Immature natural killer cell (primary cell): ENCODE data around the gene HUS1. TPM values are rescaled to one million over a fixed set of nuclear protein-coding genes. Genes with fewer than 3 reads are reported as not detected.
"Not testable (repeated sequence)": the region's sequence is repeated elsewhere in the genome, so short reads cannot be mapped to it uniquely, and the experiment has no call there.

Experiments used
- DNase-seq, 3 donors: peaks; one replicate each; pipeline ENCODE4 v3.0.0; 2022; ENCODE audit warnings: mixed read lengths in 1 of 3
- H3K27ac Mint-ChIP-seq, 6 donors: one replicate each; pipeline ENCODE4 v1.8.0; 2020; ENCODE audit warnings: mixed read lengths in 6 of 6, mild to moderate bottlenecking in 5 of 6, inconsistent platforms in 4 of 6, moderate library complexity in 3 of 6
- H3K27me3 Mint-ChIP-seq, 3 donors: one replicate each; pipeline ENCODE4 v1.8.0; 2020 to 2021; ENCODE audit warnings: low read depth in 3 of 3, mild to moderate bottlenecking in 3 of 3, mixed read lengths in 3 of 3, moderate library complexity in 3 of 3, inconsistent platforms in 1 of 3
- H3K36me3 Mint-ChIP-seq, 3 donors: one replicate each; pipeline ENCODE4 v1.8.0; 2020; ENCODE audit warnings: mixed read lengths in 3 of 3, inconsistent platforms in 2 of 3, mild to moderate bottlenecking in 2 of 3
- H3K4me1 Mint-ChIP-seq, 2 donors: one replicate each; pipeline ENCODE4 v1.8.0; 2020; ENCODE audit warnings: inconsistent platforms in 2 of 2, mild to moderate bottlenecking in 2 of 2, mixed read lengths in 2 of 2, moderate library complexity in 1 of 2
- H3K4me3 Mint-ChIP-seq, 5 donors: one replicate each; pipeline ENCODE4 v1.8.0; 2020; ENCODE audit warnings: mild to moderate bottlenecking in 5 of 5, mixed read lengths in 5 of 5, inconsistent platforms in 3 of 5, moderate library complexity in 3 of 5
- H3K9me3 Mint-ChIP-seq, 6 donors: one replicate each; pipeline ENCODE4 v1.8.0; 2020; ENCODE audit warnings: mild to moderate bottlenecking in 6 of 6, mixed read lengths in 6 of 6, inconsistent platforms in 4 of 6, moderate library complexity in 3 of 6
- polyA plus RNA-seq, 3 donors: library from polyadenylated mRNA; unstranded; fragments of 300-500 nt; fragmentation: Illumina TruSeq; gene quantifications; one replicate each; pipeline ENCODE4 v1.2.3, GENCODE V29; 2021

HUS1 gene
- polyA plus RNA-seq: 10 to 100 TPM; 34.8 to 44.8 (median 44.0) TPM

DNA sequence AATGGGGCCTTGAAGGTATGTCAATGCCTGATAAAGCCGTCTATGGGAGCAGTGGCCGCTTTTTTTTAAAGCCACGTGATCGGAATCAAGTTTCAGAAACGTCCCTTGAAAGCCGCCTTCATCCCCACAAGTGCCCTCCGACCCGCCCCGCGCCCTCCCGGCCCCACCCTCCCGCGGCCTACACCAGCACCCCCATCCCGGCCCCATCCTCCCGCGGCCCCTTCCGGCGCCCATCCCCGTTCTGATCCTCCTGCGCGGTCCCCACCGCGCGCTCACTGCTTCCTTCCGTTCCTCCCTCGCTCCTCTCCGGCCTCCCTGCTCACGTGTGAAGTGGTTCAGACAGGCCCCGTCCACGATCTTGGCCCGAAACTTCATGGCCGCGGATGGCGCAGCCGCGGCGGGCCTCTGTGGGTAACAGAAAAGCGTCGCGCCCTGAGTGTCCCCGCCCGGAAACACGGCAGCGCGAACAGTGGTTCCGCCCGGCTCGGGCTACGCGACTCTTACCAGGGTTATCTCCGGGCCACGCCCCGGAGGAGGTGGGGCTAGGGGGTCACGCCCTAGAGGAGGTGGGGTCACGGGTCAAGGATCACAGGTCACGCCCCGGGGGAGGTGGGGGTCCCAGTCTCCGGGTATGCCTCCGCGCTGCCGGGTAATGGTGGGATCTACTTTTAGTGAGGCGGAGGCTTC lies at the start of gene HUS1:
Gene HUS1 (minus strand): TSS at position 471 of the 687 bp plus-strand sequence. CDS start 96 bp downstream, at position 375.
- Mint-ChIP-seq H3K9me3 (no peaks in the 10 kb centered on the region), H3K27ac (peak within 1 kb of the TSS; percentile 91 to 99 (median 94)), H3K36me3 (peaks cover 4 to 20% (median 19%) of the 10 kb centered on the region in 3 donors), H3K4me1 (peaks cover 22 to 33% of the 10 kb centered on the region in 2 donors), H3K4me3 (peak within 1 kb of the TSS; percentile 88 to 100 (median 91)), H3K27me3 (peaks cover 4 to 7% (median 5%) of the 10 kb centered on the region in 3 donors)
- peak; percentile 88 to 91 (median 90) for DNase-seq

DNA sequence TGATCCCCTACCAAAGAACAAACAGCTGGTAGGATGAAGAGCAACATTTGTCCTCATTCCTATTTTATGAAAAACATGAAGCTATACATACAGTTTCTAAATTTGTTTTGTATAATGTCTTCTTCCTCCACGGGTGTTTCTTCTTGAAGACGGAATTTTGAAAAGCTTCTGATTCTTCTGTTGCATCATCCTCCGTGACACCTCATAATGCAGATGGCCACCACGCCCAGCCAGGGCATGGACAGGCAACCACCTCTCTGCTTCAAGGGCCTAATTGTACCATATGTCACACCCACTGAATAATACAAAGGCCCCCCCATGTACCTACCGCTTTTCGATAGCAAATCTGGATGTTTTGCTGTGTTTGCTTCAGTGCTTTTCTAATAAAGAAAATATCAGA lies 49.5 kb upstream of the HUS1 start, which contains the start of gene SUN3:
Gene SUN3 (minus strand): TSS at position 170 of the 400 bp plus-strand sequence. CDS start 169 bp downstream, at position 1.
- H3K9me3 Mint-ChIP-seq: peaks cover 0 to 7% (median 5%) of the 10 kb centered on the region in 6 donors
- no peak within 1 kb of the TSS for H3K27ac Mint-ChIP-seq
- H3K4me1 Mint-ChIP-seq: no peaks in the 10 kb centered on the region
- H3K27me3 Mint-ChIP-seq: peaks cover 6 to 26% (median 14%) of the 10 kb centered on the region in 3 donors
- no peak for DNase-seq
- no peaks in the 10 kb centered on the region for H3K36me3 Mint-ChIP-seq
- H3K4me3 Mint-ChIP-seq: no peak within 1 kb of the TSS

DNA sequence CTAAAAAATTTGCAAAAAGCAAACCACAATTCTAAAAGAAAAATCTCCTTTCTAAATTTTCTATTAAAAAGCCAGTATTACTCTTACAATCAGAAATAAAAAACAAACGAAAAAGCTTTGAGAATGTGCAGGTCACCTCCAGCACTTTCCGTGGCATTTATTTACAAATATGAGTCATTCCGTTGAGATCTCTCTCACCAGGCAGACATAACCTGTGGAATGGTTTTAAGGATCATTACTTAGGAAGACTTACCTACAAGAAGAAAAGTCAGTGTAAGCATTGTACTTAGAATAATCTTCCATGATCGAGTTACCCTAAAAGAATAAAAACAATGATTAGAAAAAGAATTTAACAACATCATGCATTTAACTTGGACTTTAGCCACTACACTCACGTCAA lies 46.2 kb upstream of the HUS1 start:
- H3K4me3 Mint-ChIP-seq: no peak overlapping the region
- peaks cover 8 to 29% (median 13%) of the 10 kb centered on the region in 3 donors for H3K27me3 Mint-ChIP-seq
- H3K4me1 Mint-ChIP-seq: no peaks in the 10 kb centered on the region
- H3K27ac Mint-ChIP-seq: no peak overlapping the region
- H3K9me3 Mint-ChIP-seq: peaks cover 0 to 26% (median 14%) of the 10 kb centered on the region in 6 donors
- DNase-seq: no peak
- peaks cover 0 to 11% (median 3%) of the 10 kb centered on the region in 3 donors for H3K36me3 Mint-ChIP-seq

- no peak for DNase-seq
- H3K27ac Mint-ChIP-seq: no peak overlapping the region
- H3K9me3 Mint-ChIP-seq: peaks cover 6 to 21% (median 9%) of the 10 kb centered on the region in 6 donors
- H3K4me1 Mint-ChIP-seq: no peaks in the 10 kb centered on the region
- no peak overlapping the region for H3K4me3 Mint-ChIP-seq
- peaks cover 3 to 19% (median 8%) of the 10 kb centered on the region in 3 donors for H3K36me3 Mint-ChIP-seq
- H3K27me3 Mint-ChIP-seq: peaks cover 7 to 21% (median 10%) of the 10 kb centered on the region in 3 donors
Measured at GRCh38 chr7:48017674-48018073, 38.3 kb upstream of the HUS1 start.

- Mint-ChIP-seq H3K27me3 (peaks cover 6 to 21% (median 10%) of the 10 kb centered on the region in 3 donors), H3K4me3 (no peak overlapping the region), H3K36me3 (peaks cover 3 to 16% (median 8%) of the 10 kb centered on the region in 3 donors), H3K27ac (no peak overlapping the region), H3K4me1 (peaks cover 0 to 2% of the 10 kb centered on the region in 2 donors), H3K9me3 (peaks cover 5 to 19% (median 9%) of the 10 kb centered on the region in 6 donors)
- no peak for DNase-seq
Measured at GRCh38 chr7:48016641-48017040, 37.2 kb upstream of the HUS1 start.

DNA sequence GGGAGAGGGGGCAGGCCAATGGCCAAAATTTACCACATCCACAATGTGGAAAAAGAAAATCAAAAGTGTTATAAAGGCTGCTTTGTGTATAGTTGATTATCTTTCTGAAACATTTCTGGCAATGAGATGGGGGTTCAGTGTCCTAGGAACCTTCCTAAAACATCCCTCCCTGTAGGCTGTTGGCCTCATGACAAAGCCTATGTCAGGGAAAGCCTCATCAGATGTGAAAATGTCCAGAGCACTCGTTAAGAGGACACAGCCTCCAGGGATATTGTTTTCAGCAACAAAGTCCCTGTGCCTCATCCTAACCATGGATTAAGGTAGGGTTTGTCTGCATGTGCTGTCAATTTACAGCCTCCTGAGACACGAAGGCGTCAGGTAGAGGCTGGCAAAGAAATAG lies 32.5 kb upstream of the HUS1 start:
- Mint-ChIP-seq H3K27me3 (peaks cover 0 to 3% (median 3%) of the 10 kb centered on the region in 3 donors), H3K4me1 (peaks cover 0 to 6% of the 10 kb centered on the region in 2 donors), H3K9me3 (no peaks in the 10 kb centered on the region), H3K36me3 (peaks cover 0 to 4% (median 3%) of the 10 kb centered on the region in 3 donors), H3K27ac (no peak overlapping the region), H3K4me3 (no peak overlapping the region)
- DNase-seq: no peak

- Mint-ChIP-seq H3K27ac (peak overlapping the region in 1 of 6 donors; percentile 10), H3K4me1 (peaks cover 0 to 6% of the 10 kb centered on the region in 2 donors), H3K9me3 (no peaks in the 10 kb centered on the region), H3K4me3 (no peak overlapping the region), H3K27me3 (peaks cover 0 to 5% (median 4%) of the 10 kb centered on the region in 3 donors), H3K36me3 (peaks cover 0 to 4% (median 3%) of the 10 kb centered on the region in 3 donors)
- no peak for DNase-seq
Measured at GRCh38 chr7:48011323-48011722, 31.9 kb upstream of the HUS1 start.

GRCh38 chr7:48009954-48010353 lies 30.5 kb upstream of the HUS1 start:
- Mint-ChIP-seq H3K4me3 (no peak overlapping the region), H3K9me3 (no peaks in the 10 kb centered on the region), H3K36me3 (peaks cover 0 to 4% (median 3%) of the 10 kb centered on the region in 3 donors), H3K27me3 (peaks cover 0 to 5% (median 4%) of the 10 kb centered on the region in 3 donors), H3K27ac (peak overlapping the region in 1 of 6 donors; percentile 66), H3K4me1 (peaks cover 0 to 6% of the 10 kb centered on the region in 2 donors)
- no peak for DNase-seq

DNA sequence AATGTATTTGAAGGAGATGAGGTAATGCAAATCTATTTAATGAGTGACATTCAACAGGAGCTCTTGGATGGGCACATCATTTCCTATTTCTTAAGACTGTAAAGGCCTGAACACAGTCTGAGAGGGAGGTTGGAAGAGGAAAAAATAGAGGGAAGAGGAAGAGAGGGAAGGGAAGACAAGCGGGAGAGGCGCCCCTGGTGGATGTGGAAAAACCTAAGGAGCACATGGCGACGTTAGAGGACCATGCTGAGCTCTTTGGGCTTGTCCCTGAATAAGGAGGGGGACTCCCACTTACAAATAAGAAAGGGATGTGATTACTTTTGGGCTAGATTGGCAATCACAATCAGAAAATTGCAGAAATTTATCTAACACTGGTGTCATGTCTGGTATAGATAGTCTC lies 29.8 kb upstream of the HUS1 start:
- peaks cover 0 to 7% (median 4%) of the 10 kb centered on the region in 3 donors for H3K27me3 Mint-ChIP-seq

DNA sequence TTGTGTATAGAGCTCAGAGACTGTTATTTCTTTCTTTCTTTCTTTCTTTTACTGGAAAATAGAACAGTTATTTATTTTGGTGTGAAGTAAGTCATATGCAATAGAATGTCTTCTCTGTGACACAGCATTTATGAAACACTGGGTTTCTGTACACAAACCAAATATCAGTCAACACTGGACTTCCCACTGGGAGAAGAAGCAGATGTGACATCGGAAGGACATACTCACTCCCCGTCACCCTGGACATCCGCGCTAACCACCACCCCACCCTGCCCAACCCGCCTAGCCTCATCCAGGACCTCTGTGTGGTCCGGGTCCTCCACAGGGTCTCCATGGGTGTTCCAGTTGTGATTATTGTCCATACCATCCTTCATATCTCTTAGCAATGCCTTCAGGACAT lies 27.5 kb upstream of the HUS1 start:
- Mint-ChIP-seq H3K4me3 (no peak overlapping the region), H3K27me3 (peaks cover 0 to 10% (median 4%) of the 10 kb centered on the region in 3 donors), H3K9me3 (no peaks in the 10 kb centered on the region), H3K4me1 (peaks cover 0 to 6% of the 10 kb centered on the region in 2 donors), H3K27ac (no peak overlapping the region), H3K36me3 (peaks cover 0 to 3% (median 0%) of the 10 kb centered on the region in 3 donors)
- DNase-seq: no peak

More for the DNA sequence above, 29.8 kb upstream of the HUS1 start:
- no peak for DNase-seq
- Mint-ChIP-seq H3K27ac (no peak overlapping the region), H3K9me3 (no peaks in the 10 kb centered on the region), H3K4me1 (peaks cover 0 to 6% of the 10 kb centered on the region in 2 donors), H3K4me3 (no peak overlapping the region), H3K36me3 (peaks cover 0 to 3% (median 2%) of the 10 kb centered on the region in 3 donors)

DNA sequence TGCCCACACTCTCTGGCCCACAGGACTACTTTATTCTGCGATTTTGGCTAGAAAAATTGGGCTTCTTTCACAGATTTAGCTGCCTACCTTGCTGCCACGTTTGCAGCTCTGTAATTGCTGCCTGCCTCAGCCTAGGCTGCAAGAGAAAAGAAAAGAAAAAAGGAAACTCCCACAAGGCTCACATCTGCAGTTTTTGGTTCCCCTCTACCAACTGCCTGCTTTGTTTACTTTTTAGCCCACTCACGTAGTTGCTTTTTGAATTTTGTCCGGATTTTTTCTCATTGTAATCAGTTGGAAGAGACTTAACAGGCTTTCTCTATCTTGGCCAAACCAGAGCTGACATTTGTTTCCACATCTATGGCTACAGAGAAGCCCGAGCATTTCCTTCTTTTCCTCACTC lies 25.2 kb upstream of the HUS1 start:
- Mint-ChIP-seq H3K27ac (no peak overlapping the region), H3K4me3 (no peak overlapping the region), H3K9me3 (no peaks in the 10 kb centered on the region), H3K27me3 (peaks cover 1 to 14% (median 1%) of the 10 kb centered on the region in 3 donors), H3K36me3 (no peaks in the 10 kb centered on the region), H3K4me1 (no peaks in the 10 kb centered on the region)
- no peak for DNase-seq

DNA sequence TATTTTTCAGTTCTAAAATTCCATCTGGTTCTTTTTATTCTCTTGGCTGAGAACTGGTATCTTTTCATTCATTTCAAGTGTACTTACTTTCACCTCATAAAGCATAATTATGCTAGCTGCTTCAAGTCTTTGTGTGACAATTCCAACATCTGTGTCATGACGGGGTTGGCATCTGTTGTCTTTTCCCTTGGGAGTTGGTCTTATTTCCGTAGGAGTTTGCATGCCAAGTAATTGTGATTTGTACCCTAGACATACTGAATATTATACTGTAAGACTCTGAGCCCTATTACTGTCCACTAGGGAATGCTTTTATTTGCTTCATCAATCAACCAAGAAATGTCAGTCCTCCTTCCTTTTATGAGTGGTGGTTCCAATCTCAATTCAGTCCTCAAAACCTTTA lies 24.6 kb upstream of the HUS1 start:
- Mint-ChIP-seq H3K9me3 (no peaks in the 10 kb centered on the region), H3K4me3 (no peak overlapping the region), H3K36me3 (no peaks in the 10 kb centered on the region), H3K4me1 (no peaks in the 10 kb centered on the region), H3K27ac (no peak overlapping the region), H3K27me3 (peaks cover 1 to 12% (median 2%) of the 10 kb centered on the region in 3 donors)
- no peak for DNase-seq

DNA sequence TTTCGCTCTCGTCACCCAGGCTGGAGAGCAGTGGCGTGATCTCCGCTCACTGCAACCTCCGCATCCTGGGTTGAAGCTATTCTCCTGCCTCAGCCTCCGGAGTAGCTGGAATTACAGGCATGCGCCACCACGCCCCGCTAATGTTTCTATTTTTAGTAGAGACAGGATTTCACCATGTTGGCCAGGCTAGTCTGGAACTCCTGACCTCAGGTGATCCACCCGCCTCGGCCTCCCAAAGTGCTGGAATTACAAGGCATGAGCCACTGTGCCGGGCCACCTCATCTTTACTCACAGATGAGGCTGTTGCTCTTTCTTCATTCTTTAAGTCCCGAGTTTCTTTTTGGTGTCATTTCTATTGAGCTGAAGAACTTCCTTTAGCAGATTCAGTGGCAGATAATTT lies 20.7 kb upstream of the HUS1 start:
- H3K4me1 Mint-ChIP-seq, H3K27me3 Mint-ChIP-seq, H3K9me3 Mint-ChIP-seq, H3K4me3 Mint-ChIP-seq, H3K36me3 Mint-ChIP-seq, DNase-seq, H3K27ac Mint-ChIP-seq: not testable (repeated sequence)

DNA sequence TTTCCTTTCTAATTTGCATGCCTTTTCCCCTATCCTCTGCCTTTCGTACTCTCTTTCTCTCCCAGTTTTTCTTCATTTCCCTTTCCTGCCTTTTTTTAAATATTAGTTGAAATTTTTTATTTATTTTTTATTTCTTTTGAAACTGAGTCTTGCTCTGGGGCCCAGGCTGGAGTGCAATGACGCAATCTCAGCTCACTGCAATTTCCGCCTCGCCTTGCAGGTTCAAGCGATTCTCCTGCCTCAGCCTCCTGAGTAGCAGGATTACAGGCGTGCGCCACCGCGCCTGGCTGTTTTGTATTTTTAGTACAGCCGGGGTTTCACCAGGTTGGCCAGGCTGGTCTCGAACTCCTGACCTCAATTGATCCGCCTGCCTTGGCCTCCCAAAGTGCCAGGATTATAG lies 20.0 kb upstream of the HUS1 start:
- no peaks in the 10 kb centered on the region for H3K36me3 Mint-ChIP-seq
- H3K4me1 Mint-ChIP-seq: peaks cover 0 to 7% of the 10 kb centered on the region in 2 donors
- H3K27ac Mint-ChIP-seq: no peak overlapping the region
- no peak for DNase-seq
- peaks cover 2 to 8% (median 3%) of the 10 kb centered on the region in 3 donors for H3K27me3 Mint-ChIP-seq
- peaks cover 0 to 3% (median 0%) of the 10 kb centered on the region in 6 donors for H3K9me3 Mint-ChIP-seq
- no peak overlapping the region for H3K4me3 Mint-ChIP-seq
